MCF 10A (cell line): ENCODE data around the gene ABRACL. TPM values are rescaled to one million over a fixed set of nuclear protein-coding genes. Genes with fewer than 3 reads are reported as not detected.
"Not testable (repeated sequence)": the region's sequence is repeated elsewhere in the genome, so short reads cannot be mapped to it uniquely, and the experiment has no call there.

Source experiments
- BruUV-seq: library from RNA; stranded (reverse); fragments of 400-500 nt; replicated peaks from 2 replicates; lab custom pipeline; 2021; lab: Mats Ljungman, UMichigan
- CTCF ChIA-PET: fragments of 300-600 bp; sonication (Branson Sonifier 250); formaldehyde crosslinking; extraction: SDS; loops from one replicate; lab custom pipeline; 2021; ENCODE audit warnings: antibody characterized with exemption, inconsistent platforms; lab: Yijun Ruan, JAX
- POLR2A ChIA-PET: fragments of 300-600, 350-650 bp; sonication (Branson Sonifier 250); formaldehyde crosslinking; extraction: SDS; loops from one replicate; lab custom pipeline; 2020; ENCODE audit warnings: antibody characterized with exemption, inconsistent platforms; lab: Yijun Ruan, JAX
- DNase-seq: peaks from one replicate; pipeline ENCODE4 v3.0.0-alpha.2; 2018; ENCODE audit not compliant: unreplicated experiment
- H3K27ac Mint-ChIP-seq: one replicate; pipeline ENCODE4 v1.8.0; 2022; ENCODE audit warnings: mild to moderate bottlenecking, low read depth, mixed read lengths; ENCODE audit not compliant: unreplicated experiment
- H3K27me3 Mint-ChIP-seq: one replicate; pipeline ENCODE4 v1.8.0; 2022; ENCODE audit warnings: mixed read lengths; ENCODE audit not compliant: insufficient read depth, unreplicated experiment
- H3K36me3 Mint-ChIP-seq: one replicate; pipeline ENCODE4 v1.8.0; 2022; ENCODE audit warnings: mild to moderate bottlenecking, moderate library complexity, mixed read lengths; ENCODE audit not compliant: insufficient read depth, unreplicated experiment
- H3K4me1 Mint-ChIP-seq: one replicate; pipeline ENCODE4 v1.8.0; 2022; ENCODE audit warnings: mixed read lengths; ENCODE audit not compliant: insufficient read depth, unreplicated experiment
- H3K4me3 Mint-ChIP-seq: one replicate; pipeline ENCODE4 v1.8.0; 2022; ENCODE audit warnings: mild to moderate bottlenecking, moderate library complexity, mixed read lengths; ENCODE audit not compliant: unreplicated experiment
- H3K9me3 Mint-ChIP-seq: one replicate; pipeline ENCODE4 v1.8.0; 2022; ENCODE audit warnings: mixed read lengths; ENCODE audit not compliant: unreplicated experiment
- intact Hi-C: fragments of 100-400 bp; cut with micrococcal nuclease; formaldehyde crosslinking; loops from 2 replicates; pipeline ENCODE4 v1.14.1; 2022
- total RNA-seq: library from RNA; stranded (reverse); gene quantifications from 2 replicates; pipeline ENCODE4 v1.2.3, GENCODE V29; 2022
- TF ChIP-seq, protein P1 (sequence below): fragments of 200-600 bp; IDR thresholded peaks from one replicate; pipeline ENCODE4 v1.8.0; 2022; ENCODE audit warnings: antibody characterized with exemption, mild to moderate bottlenecking; ENCODE audit not compliant: unreplicated experiment

Gene ABRACL
- total RNA-seq, 1 experiment from 2014 or later, result 24.0 TPM

DNA sequence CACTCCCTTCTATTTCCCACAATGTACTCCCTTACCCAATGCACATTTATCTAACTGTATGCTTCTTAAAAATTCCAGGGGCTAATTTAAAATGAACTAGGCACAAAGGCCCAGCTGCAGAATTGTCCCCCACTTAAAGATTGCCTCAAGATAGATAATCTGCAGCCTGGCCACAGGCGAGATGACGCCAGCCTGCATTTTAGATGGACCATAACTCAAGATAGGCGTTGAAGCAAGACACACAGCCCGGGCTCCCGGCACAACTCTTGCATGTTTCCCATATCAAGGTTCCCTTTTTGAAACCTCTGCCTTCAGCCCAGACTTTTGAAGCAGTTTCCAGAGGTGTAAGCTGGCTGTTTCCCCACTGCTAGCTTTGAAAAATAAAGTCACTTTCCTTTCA lies 37.3 kb upstream of the ABRACL start:
- no peaks in the 10 kb centered on the region for H3K4me1 Mint-ChIP-seq
- H3K27ac Mint-ChIP-seq, result no peak overlapping the region
- H3K9me3 Mint-ChIP-seq, result no peaks in the 10 kb centered on the region
- POLR2A ChIA-PET, result interaction anchor here (0.7 to 0.8 kb wide), 2 partner anchors 158 to 580 kb away, joined by 3 read pairs; no protein-coding TSS in a partner anchor
- intact Hi-C loops, result no loop called here
- CTCF ChIA-PET, result interaction anchor here (0.5 to 1.4 kb wide), 3 partner anchors 152 to 176 kb away, joined by 4 read pairs; no protein-coding TSS in a partner anchor
- H3K4me3 Mint-ChIP-seq, result no peak overlapping the region
- DNase-seq, result no peak
- no TSS peak for BruUV-seq
- H3K27me3 Mint-ChIP-seq, result no peaks in the 10 kb centered on the region
- TF ChIP-seq, protein P1, sequence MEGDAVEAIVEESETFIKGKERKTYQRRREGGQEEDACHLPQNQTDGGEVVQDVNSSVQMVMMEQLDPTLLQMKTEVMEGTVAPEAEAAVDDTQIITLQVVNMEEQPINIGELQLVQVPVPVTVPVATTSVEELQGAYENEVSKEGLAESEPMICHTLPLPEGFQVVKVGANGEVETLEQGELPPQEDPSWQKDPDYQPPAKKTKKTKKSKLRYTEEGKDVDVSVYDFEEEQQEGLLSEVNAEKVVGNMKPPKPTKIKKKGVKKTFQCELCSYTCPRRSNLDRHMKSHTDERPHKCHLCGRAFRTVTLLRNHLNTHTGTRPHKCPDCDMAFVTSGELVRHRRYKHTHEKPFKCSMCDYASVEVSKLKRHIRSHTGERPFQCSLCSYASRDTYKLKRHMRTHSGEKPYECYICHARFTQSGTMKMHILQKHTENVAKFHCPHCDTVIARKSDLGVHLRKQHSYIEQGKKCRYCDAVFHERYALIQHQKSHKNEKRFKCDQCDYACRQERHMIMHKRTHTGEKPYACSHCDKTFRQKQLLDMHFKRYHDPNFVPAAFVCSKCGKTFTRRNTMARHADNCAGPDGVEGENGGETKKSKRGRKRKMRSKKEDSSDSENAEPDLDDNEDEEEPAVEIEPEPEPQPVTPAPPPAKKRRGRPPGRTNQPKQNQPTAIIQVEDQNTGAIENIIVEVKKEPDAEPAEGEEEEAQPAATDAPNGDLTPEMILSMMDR, result no peak
- no peaks in the 10 kb centered on the region for H3K36me3 Mint-ChIP-seq

GRCh38 chr6:138992965-138993364 lies 35.6 kb upstream of the ABRACL start:
- CTCF ChIA-PET, H3K4me3 Mint-ChIP-seq, H3K36me3 Mint-ChIP-seq, DNase-seq, H3K4me1 Mint-ChIP-seq, intact Hi-C loops, H3K9me3 Mint-ChIP-seq, H3K27ac Mint-ChIP-seq, POLR2A ChIA-PET, H3K27me3 Mint-ChIP-seq, BruUV-seq: not testable (repeated sequence)

DNA sequence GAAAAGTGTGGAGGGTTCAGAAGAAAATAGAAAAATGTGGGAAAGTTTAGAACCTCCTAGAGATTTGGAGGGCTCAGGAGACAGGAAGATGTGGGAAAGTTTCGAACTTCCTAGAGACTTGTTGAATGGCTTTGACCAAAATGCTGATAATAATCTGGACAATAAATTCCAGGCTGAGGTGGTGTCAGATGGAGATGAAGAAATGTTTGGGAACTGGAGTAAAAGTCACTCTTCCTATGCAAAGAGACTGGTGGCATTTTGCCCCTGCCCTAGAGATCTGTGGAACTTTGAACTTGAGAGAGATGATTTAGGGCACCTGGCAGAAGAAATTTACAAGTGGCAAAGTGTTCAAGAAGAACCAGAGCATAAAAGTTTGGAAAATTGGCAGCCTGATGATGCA lies 35.1 kb upstream of the ABRACL start:
- H3K36me3 Mint-ChIP-seq, BruUV-seq, CTCF ChIA-PET, H3K4me3 Mint-ChIP-seq, DNase-seq, H3K4me1 Mint-ChIP-seq, intact Hi-C loops, POLR2A ChIA-PET, H3K9me3 Mint-ChIP-seq, H3K27me3 Mint-ChIP-seq, H3K27ac Mint-ChIP-seq: not testable (repeated sequence)

- no peaks in the 10 kb centered on the region for H3K27me3 Mint-ChIP-seq
- TF ChIP-seq, protein P1, result no peak
Observed at GRCh38 chr6:138996524-138996923, 32.0 kb upstream of the ABRACL start.

DNA sequence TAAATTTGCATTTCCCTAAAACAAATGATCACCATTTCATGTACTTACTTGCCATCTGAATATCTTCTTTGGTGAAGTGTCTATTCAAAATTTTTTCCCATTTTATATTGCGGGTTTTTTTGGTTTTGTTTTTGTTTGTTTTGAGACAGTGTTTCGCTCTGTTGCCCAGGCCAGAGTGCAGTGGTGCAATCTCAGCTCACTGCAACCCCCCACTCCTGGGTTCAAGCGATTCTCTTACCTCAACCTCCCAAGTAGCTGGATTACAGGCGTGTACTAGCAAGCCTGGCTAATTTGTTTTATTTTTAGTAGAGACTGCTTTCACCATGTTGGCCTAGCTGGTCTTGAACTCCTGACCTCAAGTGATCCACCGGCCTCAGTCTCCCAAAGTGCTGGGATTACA lies 31.4 kb upstream of the ABRACL start:
- intact Hi-C loops, result no loop called here
- no peak overlapping the region for H3K4me3 Mint-ChIP-seq
- TF ChIP-seq, protein P1, result no peak
- ChIA-PET CTCF (no interaction called here), POLR2A (interaction anchor here (1.8 kb wide), 1 partner anchor 30 kb away, joined by 7 read pairs; no protein-coding TSS in a partner anchor)
- no peaks in the 10 kb centered on the region for H3K9me3 Mint-ChIP-seq
- H3K36me3 Mint-ChIP-seq, result no peaks in the 10 kb centered on the region
- no TSS peak for BruUV-seq
- peaks cover 5% of the 10 kb centered on the region for H3K4me1 Mint-ChIP-seq
- no peak for DNase-seq
- H3K27ac Mint-ChIP-seq, result no peak overlapping the region
- H3K27me3 Mint-ChIP-seq, result no peaks in the 10 kb centered on the region

More at GRCh38 chr6:138996524-138996923, 32.0 kb upstream of the ABRACL start:
- CTCF ChIA-PET, result no interaction called here
- Mint-ChIP-seq H3K27ac (no peak overlapping the region), H3K9me3 (no peaks in the 10 kb centered on the region), H3K36me3 (no peaks in the 10 kb centered on the region), H3K4me1 (peaks cover 5% of the 10 kb centered on the region), H3K4me3 (no peak overlapping the region)
- BruUV-seq, result no TSS peak
- intact Hi-C loops, result no loop called here
- DNase-seq, result peak; percentile 25
- POLR2A ChIA-PET, result interaction anchor here (1.8 kb wide), 1 partner anchor 31 kb away, joined by 7 read pairs; no protein-coding TSS in a partner anchor
